Activated naive CD4-positive, alpha-beta T cell treated with anti-CD3 and anti-CD28 coated beads, Interleukin-2, amount 50 U/mL, for 24 hours (primary cell): Measurements from ENCODE around the gene LPCAT1.
"Not testable (repeated sequence)": the region's sequence is repeated elsewhere in the genome, so short reads cannot be mapped to it uniquely, and the experiment has no call there.

Source experiments
- H3K27ac Mint-ChIP-seq: one replicate; pipeline ENCODE4 v1.8.0; 2021; ENCODE audit warnings: mild to moderate bottlenecking, mixed read lengths
- H3K27me3 Mint-ChIP-seq: one replicate; pipeline ENCODE4 v1.8.0; 2021; ENCODE audit warnings: mixed read lengths
- H3K36me3 Mint-ChIP-seq: one replicate; pipeline ENCODE4 v1.8.0; 2021; ENCODE audit warnings: mixed read lengths
- H3K4me1 Mint-ChIP-seq: one replicate; pipeline ENCODE4 v1.8.0; 2021; ENCODE audit warnings: mixed read lengths
- H3K4me3 Mint-ChIP-seq: one replicate; pipeline ENCODE4 v1.8.0; 2021; ENCODE audit warnings: mild to moderate bottlenecking, mixed read lengths
- H3K9me3 Mint-ChIP-seq: one replicate; pipeline ENCODE4 v1.8.0; 2021; ENCODE audit warnings: mixed read lengths

The LPCAT1 gene

GRCh38 chr5:1523793-1524480, at the start of gene LPCAT1:
Gene LPCAT1, minus strand, starts transcription at chr5:1523960. Its CDS starts 116 bp downstream, at chr5:1523844.
- no peaks in the 10 kb centered on the region for H3K9me3 Mint-ChIP-seq
- H3K36me3 Mint-ChIP-seq = peaks cover 5% of the 10 kb centered on the region
- peak within 1 kb of the TSS; percentile 88 for H3K4me3 Mint-ChIP-seq
- peak within 1 kb of the TSS; percentile 46 for H3K27ac Mint-ChIP-seq
- no peaks in the 10 kb centered on the region for H3K27me3 Mint-ChIP-seq
- H3K4me1 Mint-ChIP-seq = peaks cover 17% of the 10 kb centered on the region

- not testable (repeated sequence) for H3K36me3 Mint-ChIP-seq, H3K9me3 Mint-ChIP-seq, H3K27me3 Mint-ChIP-seq, H3K27ac Mint-ChIP-seq, H3K4me3 Mint-ChIP-seq, H3K4me1 Mint-ChIP-seq
Observed at GRCh38 chr5:1571875-1572274, 48.1 kb upstream of the LPCAT1 start.

GRCh38 chr5:1570975-1571374, 47.2 kb upstream of the LPCAT1 start:
- H3K27ac Mint-ChIP-seq = no peak overlapping the region
- no peaks in the 10 kb centered on the region for H3K9me3 Mint-ChIP-seq
- H3K27me3 Mint-ChIP-seq = no peaks in the 10 kb centered on the region
- H3K4me3 Mint-ChIP-seq = no peak overlapping the region
- no peaks in the 10 kb centered on the region for H3K4me1 Mint-ChIP-seq
- peaks cover 2% of the 10 kb centered on the region for H3K36me3 Mint-ChIP-seq

GRCh38 chr5:1568201-1568979, 44.6 kb upstream of the LPCAT1 start:
- H3K27me3 Mint-ChIP-seq = no peaks in the 10 kb centered on the region
- peak overlapping the region; percentile 14 for H3K27ac Mint-ChIP-seq
- H3K4me1 Mint-ChIP-seq = no peaks in the 10 kb centered on the region
- no peaks in the 10 kb centered on the region for H3K9me3 Mint-ChIP-seq
- H3K36me3 Mint-ChIP-seq = peaks cover 2% of the 10 kb centered on the region
- H3K4me3 Mint-ChIP-seq = no peak overlapping the region

GRCh38 chr5:1567527-1568200, 43.9 kb upstream of the LPCAT1 start:
- not testable (repeated sequence) for H3K27me3 Mint-ChIP-seq, H3K9me3 Mint-ChIP-seq, H3K36me3 Mint-ChIP-seq, H3K4me3 Mint-ChIP-seq, H3K27ac Mint-ChIP-seq, H3K4me1 Mint-ChIP-seq

- Mint-ChIP-seq H3K27me3 (no peaks in the 10 kb centered on the region), H3K27ac (no peak overlapping the region), H3K36me3 (peaks cover 2% of the 10 kb centered on the region), H3K9me3 (no peaks in the 10 kb centered on the region), H3K4me3 (no peak overlapping the region), H3K4me1 (no peaks in the 10 kb centered on the region)
Observed at GRCh38 chr5:1565737-1566734, 42.3 kb upstream of the LPCAT1 start.

- H3K4me3 Mint-ChIP-seq = no peak overlapping the region
- no peak overlapping the region for H3K27ac Mint-ChIP-seq
- H3K4me1 Mint-ChIP-seq = no peaks in the 10 kb centered on the region
- no peaks in the 10 kb centered on the region for H3K27me3 Mint-ChIP-seq
- no peaks in the 10 kb centered on the region for H3K9me3 Mint-ChIP-seq
- no peaks in the 10 kb centered on the region for H3K36me3 Mint-ChIP-seq
Observed at GRCh38 chr5:1564824-1565736, 41.3 kb upstream of the LPCAT1 start.

- H3K27ac Mint-ChIP-seq = no peak overlapping the region
- no peak overlapping the region for H3K4me3 Mint-ChIP-seq
- H3K9me3 Mint-ChIP-seq = no peaks in the 10 kb centered on the region
- no peaks in the 10 kb centered on the region for H3K4me1 Mint-ChIP-seq
- no peaks in the 10 kb centered on the region for H3K36me3 Mint-ChIP-seq
- H3K27me3 Mint-ChIP-seq = no peaks in the 10 kb centered on the region
Observed at GRCh38 chr5:1564182-1564748, 40.5 kb upstream of the LPCAT1 start.

GRCh38 chr5:1563617-1564181, 39.9 kb upstream of the LPCAT1 start:
- H3K9me3 Mint-ChIP-seq = no peaks in the 10 kb centered on the region
- no peaks in the 10 kb centered on the region for H3K27me3 Mint-ChIP-seq
- H3K27ac Mint-ChIP-seq = no peak overlapping the region
- H3K4me3 Mint-ChIP-seq = no peak overlapping the region
- H3K4me1 Mint-ChIP-seq = no peaks in the 10 kb centered on the region
- no peaks in the 10 kb centered on the region for H3K36me3 Mint-ChIP-seq

- Mint-ChIP-seq H3K36me3 (no peaks in the 10 kb centered on the region), H3K4me1 (no peaks in the 10 kb centered on the region), H3K4me3 (no peak overlapping the region), H3K9me3 (no peaks in the 10 kb centered on the region), H3K27me3 (no peaks in the 10 kb centered on the region), H3K27ac (no peak overlapping the region)
Observed at GRCh38 chr5:1563051-1563461, 39.3 kb upstream of the LPCAT1 start.

GRCh38 chr5:1562599-1562998, 38.8 kb upstream of the LPCAT1 start:
- H3K27ac Mint-ChIP-seq = no peak overlapping the region
- H3K4me1 Mint-ChIP-seq = no peaks in the 10 kb centered on the region
- H3K27me3 Mint-ChIP-seq = no peaks in the 10 kb centered on the region
- H3K9me3 Mint-ChIP-seq = no peaks in the 10 kb centered on the region
- H3K4me3 Mint-ChIP-seq = no peak overlapping the region
- no peaks in the 10 kb centered on the region for H3K36me3 Mint-ChIP-seq

- H3K4me3 Mint-ChIP-seq = no peak overlapping the region
- H3K36me3 Mint-ChIP-seq = no peaks in the 10 kb centered on the region
- H3K4me1 Mint-ChIP-seq = no peaks in the 10 kb centered on the region
- no peaks in the 10 kb centered on the region for H3K9me3 Mint-ChIP-seq
- no peak overlapping the region for H3K27ac Mint-ChIP-seq
- no peaks in the 10 kb centered on the region for H3K27me3 Mint-ChIP-seq
Observed at GRCh38 chr5:1561402-1561929, 37.7 kb upstream of the LPCAT1 start.

- not testable (repeated sequence) for H3K9me3 Mint-ChIP-seq, H3K36me3 Mint-ChIP-seq, H3K4me1 Mint-ChIP-seq, H3K27ac Mint-ChIP-seq, H3K27me3 Mint-ChIP-seq, H3K4me3 Mint-ChIP-seq
Observed at GRCh38 chr5:1560499-1560898, 36.7 kb upstream of the LPCAT1 start.

- H3K27ac Mint-ChIP-seq = no peak overlapping the region
- no peak overlapping the region for H3K4me3 Mint-ChIP-seq
- H3K27me3 Mint-ChIP-seq = no peaks in the 10 kb centered on the region
- no peaks in the 10 kb centered on the region for H3K36me3 Mint-ChIP-seq
- no peaks in the 10 kb centered on the region for H3K4me1 Mint-ChIP-seq
- no peaks in the 10 kb centered on the region for H3K9me3 Mint-ChIP-seq
Observed at GRCh38 chr5:1558944-1559343, 35.2 kb upstream of the LPCAT1 start.
